ENCODE results near the gene RNF182.

GRCh38 chr6:14021449-14021848 is 96.7 kb downstream of the RNF182 start:
- TF ChIP-seq EZH2 (IDR thresholded peaks at IDR 0.05; ENCODE audit: borderline replicate concordance, low read length) (no peak), CTCF (conservative IDR thresholded peaks at IDR 0.05 in 1 of 2, IDR thresholded peaks at IDR 0.05 in 1 of 2; ENCODE audit: extremely low read depth in 1 of 2, insufficient read depth in 1 of 2, low read depth in 1 of 2, low read length in 2 of 2) (no peak)

All from mammary epithelial cell (primary cell).